Measurements from ENCODE around the gene CD226. TPM values are rescaled to one million over a fixed set of nuclear protein-coding genes. Genes with fewer than 3 reads are reported as not detected.
"Not testable (repeated sequence)": the region's sequence is repeated elsewhere in the genome, so short reads cannot be mapped to it uniquely, and the experiment has no call there.

Gene CD226
- total and polyA plus RNA-seq, 8 donors: under 0.01 to 10.5 (median 0.89) TPM; not detected in 1

GRCh38 chr18:69908838-69909237 lies 38.8 kb downstream of the CD226 start:
- DNase-seq: no peak
- no peak for TF ChIP-seq CTCF (IDR thresholded peaks at IDR 0.05)
- TF ChIP-seq EP300 (IDR thresholded peaks at IDR 0.05): no peak
- no peak for TF ChIP-seq POLR2A (IDR thresholded peaks at IDR 0.05)
- no peak for TF ChIP-seq POLR2AphosphoS5 (IDR thresholded peaks at IDR 0.05)
- intact Hi-C loops (cut with DNase I; ENCODE audit: low total_unique reads): no loop called here

DNA sequence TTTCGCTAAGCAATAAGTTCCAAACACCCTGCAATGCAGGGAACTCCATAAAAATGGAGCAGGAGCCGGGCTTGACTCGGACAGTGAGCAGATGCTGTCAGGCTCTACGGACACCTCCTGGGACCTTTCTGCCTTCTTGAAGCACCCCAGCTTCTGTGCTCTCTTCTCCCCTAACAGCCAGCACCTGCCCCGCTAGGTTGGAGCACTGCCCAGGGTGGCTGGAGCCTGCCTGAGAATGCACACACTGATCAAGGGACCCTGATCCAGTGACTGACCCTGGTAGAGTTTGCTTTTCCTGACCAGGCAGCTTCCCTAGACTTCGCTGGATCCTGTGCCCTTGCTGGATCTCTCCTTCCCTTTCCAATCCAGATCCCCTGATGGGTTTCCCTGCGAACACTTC lies 40.9 kb downstream of the CD226 start:
- H3K36me3 ChIP-seq: no peaks in the 10 kb centered on the region
- H3K27me3 ChIP-seq: no peaks in the 10 kb centered on the region
- intact Hi-C loops (cut with DNase I; ENCODE audit: low total_unique reads): no loop called here
- no peak overlapping the region for H3K27ac ChIP-seq
- no peaks in the 10 kb centered on the region for H3K9me3 ChIP-seq
- WGBS, 5 donors: 92 to 95% (median 93%) methylated on average over 7 of the region's 7 CpGs
- H3K4me1 ChIP-seq: no peaks in the 10 kb centered on the region
- no peak overlapping the region for H3K4me3 ChIP-seq
- TF ChIP-seq CTCF (IDR thresholded peaks at IDR 0.05) (no peak), EP300 (IDR thresholded peaks at IDR 0.05) (no peak), POLR2A (IDR thresholded peaks at IDR 0.05) (no peak), POLR2AphosphoS5 (IDR thresholded peaks at IDR 0.05) (no peak)
- no peak for DNase-seq

More at GRCh38 chr18:69908838-69909237, 38.8 kb downstream of the CD226 start:
- Histone ChIP-seq H3K9me3 (no peaks in the 10 kb centered on the region), H3K27me3 (no peaks in the 10 kb centered on the region), H3K4me1 (no peaks in the 10 kb centered on the region), H3K36me3 (no peaks in the 10 kb centered on the region), H3K4me3 (no peak overlapping the region), H3K27ac (no peak overlapping the region)

- Histone ChIP-seq H3K36me3 (no peaks in the 10 kb centered on the region), H3K27ac (no peak overlapping the region), H3K4me1 (no peaks in the 10 kb centered on the region), H3K4me3 (no peak overlapping the region), H3K27me3 (no peaks in the 10 kb centered on the region), H3K9me3 (no peaks in the 10 kb centered on the region)
- DNase-seq: no peak
- WGBS, 5 donors: 81 to 87% (median 83%) methylated on average over 2 of the region's 2 CpGs
- TF ChIP-seq CTCF (IDR thresholded peaks at IDR 0.05) (no peak), POLR2A (IDR thresholded peaks at IDR 0.05) (no peak), POLR2AphosphoS5 (IDR thresholded peaks at IDR 0.05) (no peak), EP300 (IDR thresholded peaks at IDR 0.05) (no peak)
- intact Hi-C loops (cut with DNase I; ENCODE audit: low total_unique reads): no loop called here
Observed at GRCh38 chr18:69900941-69901340, 46.7 kb downstream of the CD226 start.

DNA sequence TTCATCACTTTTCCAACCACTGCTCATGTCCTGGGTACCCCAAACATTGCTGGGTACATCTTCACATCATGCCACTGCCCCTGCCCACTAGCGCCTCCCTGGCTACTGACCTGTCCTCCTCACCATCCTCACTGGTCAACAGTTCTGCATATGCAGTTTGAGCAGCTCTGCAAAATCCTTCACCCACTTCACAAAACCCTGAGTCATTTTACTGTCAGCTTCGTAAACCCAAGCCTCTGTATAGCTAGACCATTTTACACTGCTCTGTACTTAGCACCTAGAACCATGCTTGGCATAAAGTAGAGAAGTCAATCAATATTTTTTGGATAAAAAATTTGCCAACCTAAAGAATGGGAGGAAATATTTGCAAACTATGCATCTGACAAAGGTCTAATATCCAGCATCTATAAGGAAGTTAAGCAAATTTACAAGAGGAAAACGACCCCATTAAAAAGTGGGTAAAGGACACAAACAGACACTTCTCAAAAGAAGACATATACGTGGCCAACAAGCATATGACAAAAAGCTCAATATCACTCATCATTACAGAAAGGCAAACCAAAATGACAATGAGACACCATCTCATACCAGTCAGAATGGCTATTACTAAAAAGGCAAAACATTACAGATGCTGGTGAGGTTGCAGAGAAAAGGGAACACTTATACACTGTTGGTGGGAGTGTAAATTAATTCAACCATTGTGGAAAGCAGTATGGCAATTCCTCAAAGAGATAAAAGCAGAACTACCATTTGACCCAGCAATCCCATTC lies 48.3 kb downstream of the CD226 start:
- DNase-seq; H3K36me3 ChIP-seq; H3K4me3 ChIP-seq; H3K9me3 ChIP-seq; H3K4me1 ChIP-seq; H3K27me3 ChIP-seq; H3K27ac ChIP-seq; intact Hi-C loops (cut with DNase I; ENCODE audit: low total_unique reads): not testable (repeated sequence)
- 76 to 86% (median 81%) methylated on average over 4 of the region's 4 CpGs for WGBS, 5 donors

GRCh38 chr18:69898241-69898861 lies 49.3 kb downstream of the CD226 start:
- TF ChIP-seq POLR2A (IDR thresholded peaks at IDR 0.05) (no peak), EP300 (IDR thresholded peaks at IDR 0.05) (no peak), CTCF (IDR thresholded peaks at IDR 0.05) (no peak)
- Histone ChIP-seq H3K4me3 (no peak overlapping the region), H3K36me3 (no peaks in the 10 kb centered on the region), H3K27me3 (no peaks in the 10 kb centered on the region), H3K9me3 (no peaks in the 10 kb centered on the region), H3K4me1 (no peaks in the 10 kb centered on the region), H3K27ac (no peak overlapping the region)
- intact Hi-C loops (cut with DNase I; ENCODE audit: low total_unique reads): no loop called here
- no peak for DNase-seq
- WGBS, 5 donors: 57 to 66% (median 63%) methylated on average over 11 of the region's 11 CpGs

All from stomach (tissue), 9 donors.